DND-41 (cell line): Measurements from ENCODE around the gene ALPK3.

Source experiments
- EZH2 ChIP-seq: IDR thresholded peaks from 3 replicates; pipeline ENCODE4 v1.6.1; 2012; ENCODE audit warnings: borderline replicate concordance, low read depth, mild to moderate bottlenecking, moderate library complexity, low read length, inconsistent platforms; ENCODE audit not compliant: severe bottlenecking
- TF ChIP-seq, protein P1 (sequence below): IDR thresholded peaks from 2 replicates; pipeline ENCODE4 v1.5.1; 2012; ENCODE audit warnings: borderline replicate concordance, low read length, moderate library complexity, mild to moderate bottlenecking; ENCODE audit not compliant: poor library complexity, severe bottlenecking; ENCODE audit errors: extremely low read depth

DNA sequence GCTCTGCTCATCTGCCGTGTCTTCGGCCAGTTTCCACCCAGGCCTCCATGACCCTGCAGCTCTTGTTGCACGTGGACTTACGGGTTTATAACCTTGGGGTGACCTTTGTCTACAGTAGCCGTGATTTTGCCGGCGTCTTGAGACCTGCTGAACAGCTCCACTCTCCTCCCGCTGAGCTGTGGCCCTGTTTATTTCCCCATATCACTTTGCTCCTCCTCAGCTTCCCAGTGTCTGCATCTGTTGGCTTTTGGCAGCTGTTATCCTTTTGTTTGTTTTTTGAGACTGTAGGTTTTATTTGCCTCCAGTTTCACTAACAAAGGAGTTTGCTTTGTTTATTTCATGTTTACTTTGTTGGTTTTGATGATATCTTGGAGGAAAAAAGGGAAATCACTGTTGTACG lies 38.0 kb downstream of the ALPK3 start:
- TF ChIP-seq EZH2 = no peak
- TF ChIP-seq, protein P1, sequence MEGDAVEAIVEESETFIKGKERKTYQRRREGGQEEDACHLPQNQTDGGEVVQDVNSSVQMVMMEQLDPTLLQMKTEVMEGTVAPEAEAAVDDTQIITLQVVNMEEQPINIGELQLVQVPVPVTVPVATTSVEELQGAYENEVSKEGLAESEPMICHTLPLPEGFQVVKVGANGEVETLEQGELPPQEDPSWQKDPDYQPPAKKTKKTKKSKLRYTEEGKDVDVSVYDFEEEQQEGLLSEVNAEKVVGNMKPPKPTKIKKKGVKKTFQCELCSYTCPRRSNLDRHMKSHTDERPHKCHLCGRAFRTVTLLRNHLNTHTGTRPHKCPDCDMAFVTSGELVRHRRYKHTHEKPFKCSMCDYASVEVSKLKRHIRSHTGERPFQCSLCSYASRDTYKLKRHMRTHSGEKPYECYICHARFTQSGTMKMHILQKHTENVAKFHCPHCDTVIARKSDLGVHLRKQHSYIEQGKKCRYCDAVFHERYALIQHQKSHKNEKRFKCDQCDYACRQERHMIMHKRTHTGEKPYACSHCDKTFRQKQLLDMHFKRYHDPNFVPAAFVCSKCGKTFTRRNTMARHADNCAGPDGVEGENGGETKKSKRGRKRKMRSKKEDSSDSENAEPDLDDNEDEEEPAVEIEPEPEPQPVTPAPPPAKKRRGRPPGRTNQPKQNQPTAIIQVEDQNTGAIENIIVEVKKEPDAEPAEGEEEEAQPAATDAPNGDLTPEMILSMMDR = no peak
